Esophagus squamous epithelium (tissue), 5 donors: ENCODE data around the gene NOXA1. TPM values are rescaled to one million over a fixed set of nuclear protein-coding genes. Genes with fewer than 3 reads are reported as not detected.

Source experiments
- DNase-seq: peaks from one replicate; lab custom pipeline; 2025; lab: John Stamatoyannopoulos, UW
- H3K27ac ChIP-seq, 4 donors: fragments of 200-600 bp; sonication (generic); one replicate each; pipeline ENCODE4 v1.5.1; 2016 to 2019; ENCODE audit warnings: mild to moderate bottlenecking in 1 of 4
- H3K27me3 ChIP-seq, 4 donors: fragments of 200-600 bp; sonication (generic); 1 replicate in 3 of 4; 2 replicates in 1 of 4; pipeline versions ENCODE4 v1.5.1 to v1.6.0; 2017 to 2021; ENCODE audit warnings: antibody characterized with exemption in 1 of 4
- H3K36me3 ChIP-seq, 3 donors: fragments of 200-600 bp; sonication (generic); one replicate each; pipeline ENCODE4 v1.5.1; 2016 to 2019
- H3K4me1 ChIP-seq, 3 donors: fragments of 200-600 bp; sonication (generic); one replicate each; pipeline ENCODE4 v1.5.1; 2017 to 2019
- H3K4me3 ChIP-seq, 4 donors: fragments of 200-600 bp; sonication (generic); 1 replicate in 3 of 4; 2 replicates in 1 of 4; pipeline ENCODE4 v1.5.1; 2016 to 2019; ENCODE audit warnings: mild to moderate bottlenecking in 2 of 4, moderate library complexity in 1 of 4
- H3K9me3 ChIP-seq, 3 donors: fragments of 200-600 bp; sonication (generic); one replicate each; pipeline ENCODE4 v1.5.1; 2016 to 2019
- POLR2A ChIP-seq, 4 donors: fragments of 450-650 bp; IDR thresholded peaks; one replicate each; pipeline ENCODE4 v1.6.1; 2017; ENCODE audit warnings: antibody characterized with exemption in 4 of 4, mild to moderate bottlenecking in 4 of 4, moderate library complexity in 3 of 4
- WGBS, 2 donors: methylation state at CpG; one replicate each; pipeline ENCODE4 v1.1.5; 2018; 5-methylcytosine and 5-hydroxymethylcytosine counted together
- intact Hi-C: fragments of 100-400 bp; cut with DNase I; formaldehyde crosslinking; loops from one replicate; pipeline ENCODE4 v1.15.0; 2022
- total RNA-seq, 4 donors: library from RNA; depleted of rRNA; stranded (reverse); fragments of >200 nt; gene quantifications; one replicate each; pipeline ENCODE4 v1.1.0, GENCODE V29; 2016
- TF ChIP-seq, protein P1 (sequence below), 6 experiments: fragments of 450-650 bp in 4 of 6; fragments of 200-600 bp in 2 of 6; sonication (generic) in 2 of 6; IDR thresholded peaks; one replicate each; pipeline ENCODE4 v1.5.1; 2016 to 2019; ENCODE audit warnings: antibody characterized with exemption in 6 of 6, mild to moderate bottlenecking in 4 of 6, moderate library complexity in 4 of 6
- donor health status: DM: yes; HTN: yes; CAD: no.

Gene NOXA1
- total RNA-seq, 4 donors from 2014 or later = 2.1 to 7.4 (median 4.8) TPM

DNA sequence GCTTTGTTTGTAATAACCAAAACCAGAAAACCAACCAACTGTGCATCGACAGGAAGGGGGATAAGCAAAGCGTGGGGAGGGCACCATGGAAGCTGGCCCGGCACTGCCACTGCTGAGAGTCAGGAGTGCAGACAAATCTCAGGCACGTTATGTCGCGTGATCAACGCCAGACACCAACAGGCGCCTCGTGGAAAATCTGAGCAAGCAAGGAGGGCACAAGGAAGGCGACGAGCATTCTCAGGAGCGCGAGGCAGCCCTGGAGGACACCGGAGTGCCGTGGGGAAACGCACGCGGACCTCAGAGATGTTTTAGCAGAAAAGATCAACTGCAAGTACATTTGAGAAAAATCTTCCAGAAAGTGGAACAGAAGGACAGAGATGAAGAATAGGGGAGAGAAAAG is 51.1 kb downstream of the NOXA1 start:
- intact Hi-C loops = no loop called here
- H3K9me3 ChIP-seq = peaks cover 0 to 16% (median 11%) of the 10 kb centered on the region in 3 donors
- no peak overlapping the region for H3K27ac ChIP-seq
- H3K4me3 ChIP-seq = no peak overlapping the region
- no peaks in the 10 kb centered on the region for H3K4me1 ChIP-seq
- no peaks in the 10 kb centered on the region for H3K36me3 ChIP-seq
- WGBS, 2 donors = 92 to 96% methylated on average over 18 of the region's 18 CpGs
- no peaks in the 10 kb centered on the region for H3K27me3 ChIP-seq
- no peak for TF ChIP-seq POLR2A (IDR thresholded peaks at IDR 0.05)
- TF ChIP-seq, protein P1, sequence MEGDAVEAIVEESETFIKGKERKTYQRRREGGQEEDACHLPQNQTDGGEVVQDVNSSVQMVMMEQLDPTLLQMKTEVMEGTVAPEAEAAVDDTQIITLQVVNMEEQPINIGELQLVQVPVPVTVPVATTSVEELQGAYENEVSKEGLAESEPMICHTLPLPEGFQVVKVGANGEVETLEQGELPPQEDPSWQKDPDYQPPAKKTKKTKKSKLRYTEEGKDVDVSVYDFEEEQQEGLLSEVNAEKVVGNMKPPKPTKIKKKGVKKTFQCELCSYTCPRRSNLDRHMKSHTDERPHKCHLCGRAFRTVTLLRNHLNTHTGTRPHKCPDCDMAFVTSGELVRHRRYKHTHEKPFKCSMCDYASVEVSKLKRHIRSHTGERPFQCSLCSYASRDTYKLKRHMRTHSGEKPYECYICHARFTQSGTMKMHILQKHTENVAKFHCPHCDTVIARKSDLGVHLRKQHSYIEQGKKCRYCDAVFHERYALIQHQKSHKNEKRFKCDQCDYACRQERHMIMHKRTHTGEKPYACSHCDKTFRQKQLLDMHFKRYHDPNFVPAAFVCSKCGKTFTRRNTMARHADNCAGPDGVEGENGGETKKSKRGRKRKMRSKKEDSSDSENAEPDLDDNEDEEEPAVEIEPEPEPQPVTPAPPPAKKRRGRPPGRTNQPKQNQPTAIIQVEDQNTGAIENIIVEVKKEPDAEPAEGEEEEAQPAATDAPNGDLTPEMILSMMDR (IDR thresholded peaks at IDR 0.05) = no peak
- no peak for DNase-seq

DNA sequence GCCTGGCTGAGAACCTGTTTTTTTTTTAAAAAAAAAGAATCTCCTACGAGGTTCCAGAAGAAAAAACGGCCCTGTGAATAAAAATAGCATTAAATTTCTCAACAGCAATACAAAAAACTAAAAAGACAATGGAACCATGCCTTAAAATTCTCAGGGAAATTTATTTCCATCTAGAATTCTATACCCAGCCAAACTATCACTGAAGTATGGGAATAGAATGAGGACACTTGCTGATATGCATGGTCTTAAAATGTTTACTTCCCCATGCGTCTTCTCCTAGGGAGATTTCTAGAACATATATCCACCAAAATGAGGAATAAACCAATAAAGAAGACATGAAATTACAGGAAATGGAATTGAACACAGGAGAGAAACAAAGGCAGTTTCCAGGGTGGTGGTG is 52.5 kb downstream of the NOXA1 start:
- no peaks in the 10 kb centered on the region for H3K27me3 ChIP-seq
- intact Hi-C loops = no loop called here
- H3K36me3 ChIP-seq = no peaks in the 10 kb centered on the region
- H3K4me3 ChIP-seq = no peak overlapping the region
- 73 to 76% methylated on average over 3 of the region's 3 CpGs for WGBS, 2 donors
- no peak overlapping the region for H3K27ac ChIP-seq
- no peaks in the 10 kb centered on the region for H3K4me1 ChIP-seq
- TF ChIP-seq POLR2A (IDR thresholded peaks at IDR 0.05) = no peak
- TF ChIP-seq, protein P1 (IDR thresholded peaks at IDR 0.05) = no peak
- no peak for DNase-seq
- H3K9me3 ChIP-seq = peaks cover 0 to 16% (median 11%) of the 10 kb centered on the region in 3 donors

DNA sequence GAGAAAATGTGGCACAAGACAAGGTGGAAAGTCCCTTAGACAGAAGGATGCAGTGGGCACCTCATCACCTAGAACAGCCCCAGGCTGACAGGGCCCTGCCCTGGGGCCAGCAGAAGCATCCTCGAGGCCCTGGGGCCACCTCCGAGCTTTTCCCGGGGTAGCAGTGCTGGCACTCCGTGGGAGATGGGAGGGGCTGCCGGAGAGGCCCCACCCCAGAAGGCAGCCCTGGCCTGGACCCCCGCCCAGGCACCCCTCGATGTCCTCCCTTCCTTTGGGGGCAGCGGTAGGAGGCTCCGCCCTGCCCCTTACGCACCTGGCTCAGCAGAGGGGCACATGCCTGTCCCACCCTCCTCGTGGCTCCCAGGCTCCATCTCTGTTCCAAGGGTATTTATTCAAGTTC is 53.7 kb downstream of the NOXA1 start:
- H3K9me3 ChIP-seq = peaks cover 0 to 16% (median 11%) of the 10 kb centered on the region in 3 donors
- H3K36me3 ChIP-seq = no peaks in the 10 kb centered on the region
- no peaks in the 10 kb centered on the region for H3K27me3 ChIP-seq
- no peak overlapping the region for H3K27ac ChIP-seq
- no peak for DNase-seq
- 74% methylated on average over 4 of the region's 11 CpGs; no CpG with 5 or more reads in 1 of the 2 donors for WGBS, 2 donors
- intact Hi-C loops = no loop called here
- no peak overlapping the region for H3K4me3 ChIP-seq
- TF ChIP-seq POLR2A (IDR thresholded peaks at IDR 0.05) = no peak
- TF ChIP-seq, protein P1 (IDR thresholded peaks at IDR 0.05) = no peak
- H3K4me1 ChIP-seq = peaks cover 0 to 3% (median 0%) of the 10 kb centered on the region in 3 donors

DNA sequence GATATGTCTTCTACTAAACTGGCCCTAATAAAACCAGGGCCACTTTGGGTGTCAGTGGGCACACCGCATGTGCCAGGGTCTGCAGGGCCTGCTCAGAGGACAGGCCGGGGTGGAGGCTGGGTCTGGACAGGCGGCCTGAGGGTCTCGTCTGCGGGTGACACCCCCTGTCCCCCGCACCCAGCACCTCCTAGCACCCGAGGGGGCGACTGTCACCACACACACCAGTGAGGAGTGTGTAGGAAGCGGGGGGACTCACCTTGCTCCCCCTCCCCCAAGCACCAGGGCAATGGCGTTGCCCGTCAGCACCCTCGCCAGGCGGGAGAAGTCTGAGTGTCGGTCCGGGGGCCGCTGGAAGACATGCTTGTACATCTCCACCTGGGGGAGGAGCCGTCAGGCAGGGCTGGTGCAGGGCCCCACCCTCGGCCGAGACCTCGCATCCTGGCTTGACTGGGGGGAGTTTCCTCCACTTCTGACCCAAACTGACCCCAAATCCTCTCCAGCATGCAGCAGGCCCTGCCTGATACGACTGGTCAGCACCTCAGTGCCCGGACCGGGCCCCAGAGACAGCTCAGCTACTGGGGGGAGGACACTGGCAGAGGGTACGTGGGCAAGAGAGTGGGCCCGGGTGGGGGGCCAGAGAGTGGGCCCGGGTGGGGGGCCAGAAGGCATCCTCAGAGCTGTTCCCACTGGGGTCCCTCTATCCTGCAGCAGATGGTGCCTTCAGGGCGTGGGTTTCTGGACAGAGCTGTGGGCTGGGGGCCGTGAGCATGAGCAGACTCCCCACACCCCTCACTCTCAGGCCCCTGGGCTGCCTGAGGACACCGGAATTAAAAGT is 54.8 kb downstream of the NOXA1 start:
- Histone ChIP-seq H3K27me3 (no peaks in the 10 kb centered on the region), H3K4me3 (no peak overlapping the region), H3K9me3 (peaks cover 0 to 16% (median 11%) of the 10 kb centered on the region in 3 donors), H3K36me3 (no peaks in the 10 kb centered on the region), H3K4me1 (peaks cover 3 to 11% (median 3%) of the 10 kb centered on the region in 3 donors), H3K27ac (no peak overlapping the region)
- TF ChIP-seq, protein P1 (IDR thresholded peaks at IDR 0.05) = no peak
- no peak for TF ChIP-seq POLR2A (IDR thresholded peaks at IDR 0.05)
- 89% methylated on average over 13 of the region's 29 CpGs; no CpG with 5 or more reads in 1 of the 2 donors for WGBS, 2 donors
- intact Hi-C loops = no loop called here
- DNase-seq = no peak

DNA sequence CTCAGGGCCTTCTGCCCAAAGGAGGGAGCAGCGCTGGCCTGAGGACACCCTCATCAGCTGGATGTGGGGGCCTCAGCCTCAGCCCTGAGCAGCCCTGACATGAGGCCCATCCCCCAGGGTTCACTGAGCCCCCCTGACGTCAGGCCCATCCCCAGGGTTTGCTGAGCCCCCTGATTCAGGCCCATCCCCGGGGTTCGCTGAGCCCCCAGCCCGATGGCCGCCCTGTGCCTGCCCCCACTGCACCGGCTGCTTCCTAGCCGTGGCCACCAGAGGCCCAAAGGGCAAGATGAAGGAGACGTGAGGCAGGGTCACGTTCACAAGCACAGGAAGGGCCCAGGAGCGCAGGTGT is 55.4 kb downstream of the NOXA1 start:
- Histone ChIP-seq H3K4me3 (no peak overlapping the region), H3K9me3 (peaks cover 0 to 16% (median 11%) of the 10 kb centered on the region in 3 donors), H3K27ac (no peak overlapping the region), H3K4me1 (peaks cover 3 to 11% (median 3%) of the 10 kb centered on the region in 3 donors), H3K27me3 (no peaks in the 10 kb centered on the region), H3K36me3 (no peaks in the 10 kb centered on the region)
- no peak for DNase-seq
- TF ChIP-seq, protein P1 (IDR thresholded peaks at IDR 0.05) = no peak
- no peak for TF ChIP-seq POLR2A (IDR thresholded peaks at IDR 0.05)
- WGBS, 2 donors = 70% methylated on average over 2 of the region's 11 CpGs; no CpG with 5 or more reads in 1 of the 2 donors
- intact Hi-C loops = no loop called here
